SU-DHL-6 (cell line): ENCODE results near the gene GNS.

Source experiments
- H2AFZ ChIP-seq: fragments of 200-600 bp; sonication (generic); 2 replicates; pipeline ENCODE4 v1.6.1; 2014; ENCODE audit warnings: low read depth, mild to moderate bottlenecking, moderate library complexity, mixed read lengths, antibody characterized with exemption, low read length; ENCODE audit not compliant: severe bottlenecking
- H3F3A ChIP-seq: fragments of 200-600 bp; shearing (Covaris generic); 2 replicates; pipeline ENCODE4 v1.6.0; 2016; ENCODE audit warnings: antibody characterized with exemption, mild to moderate bottlenecking; ENCODE audit not compliant: insufficient read depth
- H3K27ac ChIP-seq: fragments of 200-600 bp; sonication (generic); 2 replicates; pipeline ENCODE4 v1.5.1; 2016; ENCODE audit warnings: low read depth, mild to moderate bottlenecking, low read length, moderate library complexity, mixed read lengths
- H3K27me3 ChIP-seq: fragments of 200-600 bp; sonication (generic), shearing (Covaris generic); 2 replicates; pipeline ENCODE4 v1.6.0; 2014; ENCODE audit warnings: mild to moderate bottlenecking, low read length
- H3K36me3 ChIP-seq: fragments of 200-600 bp; sonication (generic); 2 replicates; pipeline ENCODE4 v1.6.1; 2014; ENCODE audit warnings: mild to moderate bottlenecking, low read length, mixed read lengths
- H3K4me2 ChIP-seq: fragments of 300-600, 200-600 bp; shearing (Covaris generic), sonication (generic); 2 replicates; pipeline ENCODE4 v1.6.0; 2014; ENCODE audit warnings: low read length, low read depth, mild to moderate bottlenecking; ENCODE audit not compliant: poor library complexity, severe bottlenecking
- H3K4me3 ChIP-seq: fragments of 200-600 bp; sonication (generic); 2 replicates; pipeline ENCODE4 v1.5.1; 2014; ENCODE audit warnings: antibody characterized with exemption, low read length, mild to moderate bottlenecking, mixed read lengths; ENCODE audit not compliant: insufficient read depth, poor library complexity, severe bottlenecking
- H3K79me2 ChIP-seq: fragments of 200-600 bp; sonication (generic); 2 replicates; pipeline ENCODE4 v1.6.1; 2014; ENCODE audit warnings: mild to moderate bottlenecking, low read length, moderate library complexity; ENCODE audit not compliant: insufficient read depth
- H3K9ac ChIP-seq: fragments of 200-600 bp; sonication (generic); 2 replicates; pipeline ENCODE4 v1.7.0; 2014; ENCODE audit warnings: mild to moderate bottlenecking, low read length
- H3K9me2 ChIP-seq: fragments of 200-600 bp; sonication (generic); replicated peaks from 2 replicates; pipeline ENCODE4 v1.6.1; 2014; ENCODE audit warnings: low read length; ENCODE audit not compliant: insufficient read depth
- H3K9me3 ChIP-seq: fragments of 200-600 bp; sonication (generic); 2 replicates; pipeline ENCODE4 v1.6.1; 2014; ENCODE audit warnings: low read length, mixed read lengths; ENCODE audit not compliant: insufficient read depth
- H4K20me1 ChIP-seq: fragments of 200-600 bp; sonication (generic); 2 replicates; pipeline ENCODE4 v1.6.1; 2014; ENCODE audit warnings: low read depth, mild to moderate bottlenecking, antibody characterized with exemption, low read length, moderate library complexity, mixed read lengths
- CTCF ChIP-seq: fragments of 200-600 bp; sonication (generic); IDR thresholded peaks from one replicate; pipeline ENCODE4 v1.5.1; 2017; ENCODE audit warnings: antibody characterized with exemption, mild to moderate bottlenecking, low read length, moderate library complexity; ENCODE audit not compliant: insufficient read depth, poor library complexity, severe bottlenecking
- EZH2phosphoT487 ChIP-seq: fragments of 200-600 bp; sonication (generic), shearing (Covaris generic); conservative IDR thresholded peaks from 2 replicates; pipeline ENCODE4 v1.6.1; 2018; ENCODE audit warnings: mild to moderate bottlenecking, antibody characterized with exemption, low read length, moderate library complexity, mixed read lengths

Gene GNS

GRCh38 chr12:64680235-64680634, 79.0 kb downstream of the GNS start:
- no peak overlapping the region for H3K4me3 ChIP-seq
- no peak overlapping the region for H3K9ac ChIP-seq
- peaks cover 58% of the 10 kb centered on the region for H3K79me2 ChIP-seq
- no peaks in the 10 kb centered on the region for H3K27me3 ChIP-seq
- no peak overlapping the region for H3K4me2 ChIP-seq
- no peaks in the 10 kb centered on the region; the same call in 1 of the 2 replicates for H3F3A ChIP-seq
- no peaks in the 10 kb centered on the region for H3K9me2 ChIP-seq
- no peaks in the 10 kb centered on the region for H3K36me3 ChIP-seq
- no peak overlapping the region for H2AFZ ChIP-seq
- no peak overlapping the region for H3K27ac ChIP-seq
- no peaks in the 10 kb centered on the region; the same call in 1 of the 2 replicates for H4K20me1 ChIP-seq
- TF ChIP-seq EZH2phosphoT487 = no peak
- no peak for TF ChIP-seq CTCF
- H3K9me3 ChIP-seq = no peaks in the 10 kb centered on the region

GRCh38 chr12:64679487-64680001, 79.7 kb downstream of the GNS start:
- Histone ChIP-seq H3K36me3 (no peaks in the 10 kb centered on the region), H2AFZ (no peak overlapping the region), H3K4me2 (no peak overlapping the region), H3K79me2 (peaks cover 59% of the 10 kb centered on the region), H3K9me3 (no peaks in the 10 kb centered on the region), H3K27me3 (no peaks in the 10 kb centered on the region), H3F3A (no peaks in the 10 kb centered on the region; the same call in 1 of the 2 replicates), H3K9ac (no peak overlapping the region), H3K27ac (no peak overlapping the region), H3K4me3 (no peak overlapping the region), H4K20me1 (peaks cover under 1% of the 10 kb centered on the region; the same call in 1 of the 2 replicates), H3K9me2 (no peaks in the 10 kb centered on the region)
- no peak for TF ChIP-seq EZH2phosphoT487
- TF ChIP-seq CTCF = no peak

DNA sequence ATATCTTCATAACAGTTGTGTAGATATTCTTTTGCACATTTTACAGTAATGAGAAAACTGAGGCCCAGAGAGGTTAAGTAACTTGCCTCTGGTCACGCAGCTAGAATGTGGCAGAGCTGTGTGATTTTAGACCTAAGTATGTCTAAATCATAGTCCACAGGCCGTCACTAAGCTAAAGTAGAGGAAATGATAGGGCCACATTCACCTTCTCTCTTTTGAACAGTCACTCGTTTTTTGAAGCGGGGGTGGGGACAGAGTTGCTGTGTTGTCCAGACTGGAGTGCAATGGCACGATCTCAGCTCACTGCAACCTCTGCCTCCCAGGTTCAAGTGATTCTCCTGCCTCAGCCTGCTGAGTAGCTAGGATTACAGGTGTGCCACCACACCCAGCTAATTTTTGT, 80.4 kb downstream of the GNS start:
- Histone ChIP-seq H3K9me2 (no peaks in the 10 kb centered on the region), H3K27ac (no peak overlapping the region), H3K9me3 (no peaks in the 10 kb centered on the region), H3K4me3 (no peak overlapping the region), H3K36me3 (no peaks in the 10 kb centered on the region), H3K79me2 (peaks cover 65% of the 10 kb centered on the region), H4K20me1 (peaks cover 3% of the 10 kb centered on the region; the same call in 1 of the 2 replicates), H3K9ac (no peak overlapping the region), H3K4me2 (no peak overlapping the region), H2AFZ (no peak overlapping the region), H3F3A (no peaks in the 10 kb centered on the region; the same call in 1 of the 2 replicates), H3K27me3 (no peaks in the 10 kb centered on the region)
- TF ChIP-seq EZH2phosphoT487 = no peak
- TF ChIP-seq CTCF = no peak
